Measurements from ENCODE around the gene TDRD10. TPM values are rescaled to one million over a fixed set of nuclear protein-coding genes. Genes with fewer than 3 reads are reported as not detected.

Gene TDRD10
- total and polyA plus RNA-seq, 2 experiments from 2014 or later = not detected

- Histone ChIP-seq H4K20me1 (ENCODE audit: insufficient read depth) (no peaks in the 10 kb centered on the region), H3F3A (ENCODE audit: insufficient read depth) (peaks cover 8% of the 10 kb centered on the region; the same call in 1 of the 2 replicates), H3K4me1 (ENCODE audit: insufficient read depth) (no peaks in the 10 kb centered on the region), H3K36me3 (ENCODE audit: low read depth) (peaks cover 91% of the 10 kb centered on the region), H3K27me3 (replicated peaks; ENCODE audit: insufficient read depth) (no peaks in the 10 kb centered on the region), H3K4me3 (no peak overlapping the region), H3K9ac (no peak overlapping the region), H3K79me2 (ENCODE audit: insufficient read depth) (no peaks in the 10 kb centered on the region; the same call in 1 of the 2 replicates), H3K4me2 (ENCODE audit: unreplicated experiment) (no peak overlapping the region), H2AFZ (no peak overlapping the region), H3K27ac (no peak overlapping the region), H3K9me2 (ENCODE audit: insufficient read depth) (no peaks in the 10 kb centered on the region), H3K9me3 (ENCODE audit: low read depth) (no peaks in the 10 kb centered on the region)
- TF ChIP-seq EZH2 (IDR thresholded peaks at IDR 0.05; ENCODE audit: insufficient read depth, poor library complexity, severe bottlenecking) (no peak), EZH2phosphoT487 (IDR thresholded peaks at IDR 0.05; ENCODE audit: insufficient read depth, low read depth) (no peak)
- in situ Hi-C loops (cut with MboI) = no loop called here
- no peak for DNase-seq
- WGBS, 2 experiments (ENCODE audit: low coverage in 1 of 2, low lambda C conversion rate in 2 of 2, missing lambda C conversion rate in 2 of 2) = 94 to 100% methylated on average over 6 of the region's 6 CpGs
Observed at GRCh38 chr1:154586641-154587040, 84.6 kb downstream of the TDRD10 start.

GRCh38 chr1:154589780-154590179, 87.8 kb downstream of the TDRD10 start:
- H4K20me1 ChIP-seq (ENCODE audit: insufficient read depth) = no peaks in the 10 kb centered on the region
- no peak overlapping the region for H3K4me3 ChIP-seq
- no peaks in the 10 kb centered on the region for H3K4me1 ChIP-seq (ENCODE audit: insufficient read depth)
- no peak overlapping the region for H3K9ac ChIP-seq
- H2AFZ ChIP-seq = no peak overlapping the region
- in situ Hi-C loops (cut with MboI) = no loop called here
- H3K27me3 ChIP-seq (replicated peaks; ENCODE audit: insufficient read depth) = no peaks in the 10 kb centered on the region
- H3K9me2 ChIP-seq (ENCODE audit: insufficient read depth) = no peaks in the 10 kb centered on the region
- H3K27ac ChIP-seq = no peak overlapping the region
- no peaks in the 10 kb centered on the region for H3F3A ChIP-seq (ENCODE audit: insufficient read depth)
- DNase-seq = peak; percentile 43
- 75 to 81% methylated on average over 10 of the region's 10 CpGs for WGBS, 2 experiments (ENCODE audit: low coverage in 1 of 2, low lambda C conversion rate in 2 of 2, missing lambda C conversion rate in 2 of 2)
- peaks cover 91% of the 10 kb centered on the region for H3K36me3 ChIP-seq (ENCODE audit: low read depth)
- no peaks in the 10 kb centered on the region for H3K9me3 ChIP-seq (ENCODE audit: low read depth)
- no peak overlapping the region for H3K4me2 ChIP-seq (ENCODE audit: unreplicated experiment)
- peaks cover 18% of the 10 kb centered on the region for H3K79me2 ChIP-seq (ENCODE audit: insufficient read depth)
- no peak for TF ChIP-seq EZH2phosphoT487 (IDR thresholded peaks at IDR 0.05; ENCODE audit: insufficient read depth, low read depth)
- TF ChIP-seq EZH2 (IDR thresholded peaks at IDR 0.05; ENCODE audit: insufficient read depth, poor library complexity, severe bottlenecking) = no peak

GRCh38 chr1:154590756-154591155, 88.7 kb downstream of the TDRD10 start:
- Histone ChIP-seq H3K36me3 (ENCODE audit: low read depth) (peaks cover 91% of the 10 kb centered on the region), H4K20me1 (ENCODE audit: insufficient read depth) (no peaks in the 10 kb centered on the region), H3K27me3 (replicated peaks; ENCODE audit: insufficient read depth) (no peaks in the 10 kb centered on the region), H3K9ac (no peak overlapping the region), H3F3A (ENCODE audit: insufficient read depth) (peaks cover 1% of the 10 kb centered on the region; the same call in 1 of the 2 replicates), H3K4me3 (no peak overlapping the region), H3K9me3 (ENCODE audit: low read depth) (no peaks in the 10 kb centered on the region), H2AFZ (no peak overlapping the region), H3K4me1 (ENCODE audit: insufficient read depth) (peaks cover 4% of the 10 kb centered on the region; the same call in 1 of the 2 replicates), H3K79me2 (ENCODE audit: insufficient read depth) (peaks cover 23% of the 10 kb centered on the region), H3K27ac (no peak overlapping the region), H3K9me2 (ENCODE audit: insufficient read depth) (no peaks in the 10 kb centered on the region), H3K4me2 (ENCODE audit: unreplicated experiment) (no peak overlapping the region)
- TF ChIP-seq EZH2 (IDR thresholded peaks at IDR 0.05; ENCODE audit: insufficient read depth, poor library complexity, severe bottlenecking) (no peak), EZH2phosphoT487 (IDR thresholded peaks at IDR 0.05; ENCODE audit: insufficient read depth, low read depth) (no peak)
- no peak for DNase-seq
- 85% methylated on average over 5 of the region's 5 CpGs for WGBS, 2 experiments (ENCODE audit: low coverage in 1 of 2, low lambda C conversion rate in 2 of 2, missing lambda C conversion rate in 2 of 2)
- in situ Hi-C loops (cut with MboI) = no loop called here

DNA sequence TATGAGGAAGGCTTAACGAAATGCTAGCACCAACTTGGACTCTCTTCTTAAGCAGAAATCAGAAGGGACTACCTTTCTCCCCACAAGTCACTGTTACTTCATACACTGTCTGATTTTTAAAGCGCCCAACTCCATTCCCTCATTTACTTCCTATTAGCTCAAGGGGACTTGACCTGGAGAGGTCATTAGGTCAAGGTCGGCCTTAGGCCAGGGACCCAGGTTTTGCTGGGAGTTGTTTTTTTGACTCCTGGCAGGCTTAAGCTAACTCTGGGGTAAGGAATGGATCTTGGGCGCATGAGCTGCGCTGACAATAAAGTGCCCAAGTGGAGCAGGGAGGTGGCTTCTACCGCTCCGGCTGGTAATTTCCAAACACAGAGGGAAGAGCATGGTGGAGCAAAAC, 89.2 kb downstream of the TDRD10 start:
- no peak overlapping the region for H3K9ac ChIP-seq
- no peaks in the 10 kb centered on the region for H3K27me3 ChIP-seq (replicated peaks; ENCODE audit: insufficient read depth)
- no peak overlapping the region for H3K4me2 ChIP-seq (ENCODE audit: unreplicated experiment)
- H4K20me1 ChIP-seq (ENCODE audit: insufficient read depth) = no peaks in the 10 kb centered on the region
- DNase-seq = no peak
- 90 to 96% methylated on average over 7 of the region's 7 CpGs for WGBS, 2 experiments (ENCODE audit: low coverage in 1 of 2, low lambda C conversion rate in 2 of 2, missing lambda C conversion rate in 2 of 2)
- no peaks in the 10 kb centered on the region for H3K9me3 ChIP-seq (ENCODE audit: low read depth)
- H3K79me2 ChIP-seq (ENCODE audit: insufficient read depth) = peaks cover 27% of the 10 kb centered on the region
- H2AFZ ChIP-seq = no peak overlapping the region
- peaks cover 6% of the 10 kb centered on the region; the same call in 1 of the 2 replicates for H3F3A ChIP-seq (ENCODE audit: insufficient read depth)
- in situ Hi-C loops (cut with MboI) = no loop called here
- peaks cover 4% of the 10 kb centered on the region; the same call in 1 of the 2 replicates for H3K4me1 ChIP-seq (ENCODE audit: insufficient read depth)
- no peak overlapping the region for H3K27ac ChIP-seq
- peaks cover 91% of the 10 kb centered on the region for H3K36me3 ChIP-seq (ENCODE audit: low read depth)
- H3K4me3 ChIP-seq = no peak overlapping the region
- no peaks in the 10 kb centered on the region for H3K9me2 ChIP-seq (ENCODE audit: insufficient read depth)
- TF ChIP-seq EZH2 (IDR thresholded peaks at IDR 0.05; ENCODE audit: insufficient read depth, poor library complexity, severe bottlenecking) (no peak), EZH2phosphoT487 (IDR thresholded peaks at IDR 0.05; ENCODE audit: insufficient read depth, low read depth) (no peak)

DNA sequence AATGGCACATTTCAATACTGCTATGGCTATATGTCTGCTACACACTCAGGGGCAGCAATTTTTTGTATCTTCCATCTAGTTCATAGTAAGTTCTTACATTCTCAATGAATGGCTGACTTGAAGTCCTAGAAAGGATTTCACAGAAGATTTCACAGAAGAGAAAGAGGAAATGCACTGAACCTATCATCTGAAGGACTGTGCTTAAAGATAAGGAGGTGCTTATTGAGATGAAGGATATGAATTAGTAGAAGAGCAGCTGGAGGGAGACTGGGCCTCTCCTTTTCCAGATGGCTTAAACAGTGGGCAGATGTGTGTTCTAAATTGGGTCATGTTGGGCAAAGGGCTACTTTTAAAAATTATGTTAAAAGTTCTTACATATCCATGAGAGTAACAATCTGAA, 91.4 kb downstream of the TDRD10 start:
- H3K27me3 ChIP-seq (replicated peaks; ENCODE audit: insufficient read depth) = no peaks in the 10 kb centered on the region
- peaks cover 6% of the 10 kb centered on the region; the same call in 1 of the 2 replicates for H3F3A ChIP-seq (ENCODE audit: insufficient read depth)
- H2AFZ ChIP-seq = no peak overlapping the region
- H3K36me3 ChIP-seq (ENCODE audit: low read depth) = peaks cover 88% of the 10 kb centered on the region
- H3K9ac ChIP-seq = no peak overlapping the region
- H3K4me2 ChIP-seq (ENCODE audit: unreplicated experiment) = no peak overlapping the region
- peaks cover 49% of the 10 kb centered on the region for H3K79me2 ChIP-seq (ENCODE audit: insufficient read depth)
- in situ Hi-C loops (cut with MboI) = no loop called here
- no peak overlapping the region for H3K4me3 ChIP-seq
- TF ChIP-seq EZH2phosphoT487 (IDR thresholded peaks at IDR 0.05; ENCODE audit: insufficient read depth, low read depth) = no peak
- TF ChIP-seq EZH2 (IDR thresholded peaks at IDR 0.05; ENCODE audit: insufficient read depth, poor library complexity, severe bottlenecking) = no peak
- H3K27ac ChIP-seq = no peak overlapping the region
- H3K9me3 ChIP-seq (ENCODE audit: low read depth) = no peaks in the 10 kb centered on the region
- H3K4me1 ChIP-seq (ENCODE audit: insufficient read depth) = peaks cover 4% of the 10 kb centered on the region; the same call in 1 of the 2 replicates
- no peak for DNase-seq
- H3K9me2 ChIP-seq (ENCODE audit: insufficient read depth) = no peaks in the 10 kb centered on the region
- H4K20me1 ChIP-seq (ENCODE audit: insufficient read depth) = no peaks in the 10 kb centered on the region

All from GM23248 (cell line).